HepG2 (cell line): Measurements from ENCODE around the gene RPS6KL1. TPM values are rescaled to one million over a fixed set of nuclear protein-coding genes. Genes with fewer than 3 reads are reported as not detected.

Experiments
- ATAC-seq: fragments of 200-7000 bp; cut with Tn5 transposase; 3 replicates; pipeline ENCODE4 v1.9.1; 2020; ENCODE audit warnings: mild to moderate bottlenecking, moderate library complexity
- BruUV-seq: library from RNA; stranded (reverse); fragments of 400-500 nt; replicated peaks from 2 replicates; lab custom pipeline; 2021; lab: Mats Ljungman, UMichigan
- CTCF ChIA-PET: fragments of 300-600 bp; formaldehyde crosslinking; extraction: SDS; loops from one replicate; lab custom pipeline; 2021; ENCODE audit warnings: low total read pairs, inconsistent platforms, low intra/inter-chr PET ratio; lab: Yijun Ruan, JAX
- POLR2A ChIA-PET: fragments of 350-600 bp; sonication (Branson Sonifier 250); formaldehyde crosslinking; loops from one replicate; lab custom pipeline; 2020; ENCODE audit warnings: antibody characterized with exemption, inconsistent platforms; lab: Yijun Ruan, JAX
- DNase-seq: peaks from one replicate; pipeline ENCODE4 v3.0.0-alpha.2; 2015; ENCODE audit warnings: low spot score
- FAIRE-seq: peaks from 3 replicates; lab custom pipeline; 2011; peaks lifted over from hg19 to GRCh38; lab: Jason Lieb, UNC
- H2AFZ ChIP-seq: one replicate; pipeline ENCODE4 v1.6.1; 2011; ENCODE audit warnings: low read length, inconsistent platforms
- H3K27ac ChIP-seq: fragments of 300-600 bp; 3 replicates; pipeline ENCODE4 v1.8.0; 2011; ENCODE audit warnings: mixed run types, mild to moderate bottlenecking, mixed read lengths, low read length, inconsistent platforms; ENCODE audit not compliant: insufficient read depth; ENCODE audit errors: extremely low read length
- H3K27me3 ChIP-seq, 2 experiments: fragments of 200-600 bp in 1 of 2; 2 replicates in 1 of 2; 3 replicates in 1 of 2; pipeline versions ENCODE4 v1.6.0 to v1.8.0; 2011; ENCODE audit warnings: low read length in 2 of 2, mild to moderate bottlenecking in 2 of 2, moderate library complexity in 2 of 2, inconsistent platforms in 1 of 2; ENCODE audit not compliant: insufficient read depth in 2 of 2, control insufficient read depth in 1 of 2
- H3K36me3 ChIP-seq, 2 experiments: fragments of 200-600 bp in 1 of 2; replicated peaks in 1 of 2; 2 replicates in 1 of 2; 3 replicates in 1 of 2; pipeline versions ENCODE4 v1.5.1 to v1.8.0; 2011; ENCODE audit warnings: low read length in 2 of 2, inconsistent platforms in 1 of 2; ENCODE audit not compliant: insufficient read depth in 2 of 2, control insufficient read depth in 1 of 2
- H3K4me1 ChIP-seq: 2 replicates; pipeline ENCODE4 v1.5.1; 2012; ENCODE audit warnings: low read length, inconsistent platforms; ENCODE audit not compliant: insufficient read depth
- H3K4me2 ChIP-seq: 2 replicates; pipeline ENCODE4 v1.6.0; 2011; ENCODE audit warnings: low read depth, low read length, inconsistent platforms
- H3K4me3 ChIP-seq, 3 experiments: fragments of 200-600 bp in 1 of 3; sonication (generic), shearing (Covaris generic) in 1 of 3; replicated peaks in 1 of 3; 2 replicates each; pipeline ENCODE4 v1.5.1; 2011 to 2016; ENCODE audit warnings: low read length in 3 of 3, inconsistent platforms in 2 of 3, low read depth in 2 of 3, mild to moderate bottlenecking in 2 of 3, control low read depth in 1 of 3, mixed read lengths in 1 of 3; ENCODE audit not compliant: insufficient read depth in 1 of 3
- H3K79me2 ChIP-seq: one replicate; pipeline ENCODE4 v1.6.1; 2011; ENCODE audit warnings: low read length, inconsistent platforms; ENCODE audit not compliant: insufficient read depth
- H3K9ac ChIP-seq: 2 replicates; pipeline ENCODE4 v1.6.0; 2011; ENCODE audit warnings: mild to moderate bottlenecking, low read depth, low read length, inconsistent platforms; ENCODE audit not compliant: insufficient read depth
- H3K9me3 ChIP-seq: 2 replicates; pipeline ENCODE4 v1.5.1; 2012; ENCODE audit warnings: mild to moderate bottlenecking, low read length
- H4K20me1 ChIP-seq: 2 replicates; pipeline ENCODE4 v1.6.0; 2011; ENCODE audit warnings: inconsistent platforms, mild to moderate bottlenecking, low read length, moderate library complexity; ENCODE audit not compliant: insufficient read depth
- NFE2L1 ChIP-seq: sonication (generic); formaldehyde crosslinking; IDR thresholded peaks from 2 replicates; pipeline ENCODE4 v1.4.0; 2020; ENCODE audit warnings: missing genetic modification reagents, mild to moderate bottlenecking, borderline replicate concordance
- ZBTB40 ChIP-seq, 2 experiments: fragments of 450-650 bp in 1 of 2; sonication (generic) in 1 of 2; formaldehyde crosslinking in 1 of 2; IDR thresholded peaks; 2 replicates each; pipeline versions ENCODE4 v1.6.1 to v1.8.0; 2016 to 2022; ENCODE audit warnings: antibody characterized with exemption in 1 of 2, mild to moderate bottlenecking in 1 of 2, missing genetic modification reagents in 1 of 2
- ZNF674 ChIP-seq: sonication (generic); formaldehyde crosslinking; IDR thresholded peaks from 2 replicates; pipeline ENCODE4 v1.5.0; 2020; ENCODE audit warnings: low read depth, mild to moderate bottlenecking, missing genetic modification reagents
- WGBS: methylation state at CpG from one replicate; pipeline ENCODE4 v1.1.6; 2017; ENCODE audit warnings: low lambda C conversion rate; 5-methylcytosine and 5-hydroxymethylcytosine counted together
- in situ Hi-C: cut with HindIII; loops from 2 replicates; pipeline ENCODE4 v1.10.0; 2017; ENCODE audit warnings: low pct_unique_long_range_greater_than_20kb; ENCODE audit not compliant: extremely low pct_ligation_motif_present
- intact Hi-C: fragments of 100-400 bp; cut with micrococcal nuclease; formaldehyde crosslinking; loops from one replicate; pipeline ENCODE4 v1.10.0; 2022; ENCODE audit not compliant: unreplicated experiment
- polyA plus RNA-seq, 8 experiments: library from polyadenylated mRNA; depleted of rRNA in 3 of 8; stranded (reverse) in 7 of 8; unstranded in 1 of 8; fragments of >200 nt; fragmentation: Illumina TruSeq in 4 of 8; extraction: Trizol in 4 of 8; gene quantifications; 2 replicates each; pipeline versions ENCODE4 v1.2.1 to v1.2.3, GENCODE V29; 2011 to 2016; ENCODE audit warnings: low read depth in 4 of 8, missing spikeins in 1 of 8, mixed read lengths in 1 of 8; ENCODE audit not compliant: insufficient read depth in 1 of 8
- total RNA-seq, 5 experiments: library from RNA; depleted of rRNA; stranded (reverse); fragments of >200 nt; fragmentation: Illumina TruSeq; extraction: Trizol; gene quantifications; 2 replicates each; pipeline ENCODE4 v1.2.3, GENCODE V29; 2016; ENCODE audit warnings: low read depth in 1 of 5
- TF ChIP-seq, protein P1 (sequence below): IDR thresholded peaks from 2 replicates; pipeline ENCODE4 v1.6.1; 2016; ENCODE audit warnings: mild to moderate bottlenecking
- TF ChIP-seq, protein P2 (sequence below): sonication (generic); formaldehyde crosslinking; IDR thresholded peaks from 2 replicates; pipeline ENCODE4 v1.5.0; 2020; ENCODE audit warnings: mild to moderate bottlenecking, missing genetic modification reagents, borderline replicate concordance

The RPS6KL1 gene
- total and polyA plus RNA-seq, 2 of the 13 experiments (the other 11 are each of a cell fraction or from before 2014, with no cell fraction given): 6.5 to 11.5 TPM

DNA sequence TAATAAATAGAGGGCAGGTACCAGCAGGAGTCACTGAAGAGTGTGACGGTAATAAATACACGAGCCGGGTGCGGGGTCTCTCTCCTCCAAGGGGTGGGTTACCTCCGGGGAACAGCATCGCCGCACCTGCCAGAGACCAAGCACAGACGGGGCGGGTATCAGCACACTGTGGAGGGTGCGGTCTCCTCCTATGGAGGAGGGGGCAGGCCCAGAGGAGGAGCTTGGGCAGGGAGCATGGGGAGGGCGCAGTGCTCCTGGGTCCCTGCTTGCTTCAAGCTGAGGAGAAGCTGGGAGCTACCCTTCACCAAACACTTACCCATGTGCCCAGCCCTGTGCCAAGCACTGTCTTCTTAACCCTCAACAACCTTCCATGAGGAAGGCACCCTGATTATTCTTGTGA is 19.5 kb upstream of the RPS6KL1 start:
- intact Hi-C loops (no loop called here), in situ Hi-C loops (no loop called here)
- WGBS: 96% methylated on average over 9 of the region's 11 CpGs
- DNase-seq: no peak
- no peak for ATAC-seq
- H3K27me3 ChIP-seq: no peaks in the 10 kb centered on the region
- H4K20me1 ChIP-seq: no peaks in the 10 kb centered on the region; the same call in 1 of the 2 replicates
- no peak overlapping the region for H3K9ac ChIP-seq
- no peaks in the 10 kb centered on the region for H3K79me2 ChIP-seq
- H3K27ac ChIP-seq: no peak overlapping the region
- H3K9me3 ChIP-seq: no peaks in the 10 kb centered on the region
- no peak overlapping the region for H2AFZ ChIP-seq
- H3K36me3 ChIP-seq: peaks cover 9 to 33% of the 10 kb centered on the region in 2 experiments
- H3K4me1 ChIP-seq: peaks cover 31% of the 10 kb centered on the region
- H3K4me2 ChIP-seq: no peak overlapping the region
- H3K4me3 ChIP-seq: no peak overlapping the region
- no TSS peak for BruUV-seq
- ChIA-PET CTCF (no interaction called here), POLR2A (no interaction called here)
- FAIRE-seq: no peak
- TF ChIP-seq, protein P1, sequence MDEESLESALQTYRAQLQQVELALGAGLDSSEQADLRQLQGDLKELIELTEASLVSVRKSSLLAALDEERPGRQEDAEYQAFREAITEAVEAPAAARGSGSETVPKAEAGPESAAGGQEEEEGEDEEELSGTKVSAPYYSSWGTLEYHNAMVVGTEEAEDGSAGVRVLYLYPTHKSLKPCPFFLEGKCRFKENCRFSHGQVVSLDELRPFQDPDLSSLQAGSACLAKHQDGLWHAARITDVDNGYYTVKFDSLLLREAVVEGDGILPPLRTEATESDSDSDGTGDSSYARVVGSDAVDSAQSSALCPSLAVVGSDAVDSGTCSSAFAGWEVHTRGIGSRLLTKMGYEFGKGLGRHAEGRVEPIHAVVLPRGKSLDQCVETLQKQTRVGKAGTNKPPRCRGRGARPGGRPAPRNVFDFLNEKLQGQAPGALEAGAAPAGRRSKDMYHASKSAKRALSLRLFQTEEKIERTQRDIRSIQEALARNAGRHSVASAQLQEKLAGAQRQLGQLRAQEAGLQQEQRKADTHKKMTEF (CRISPR knock-in tag): no peak
- TF ChIP-seq ZBTB40 (IDR thresholded peaks at IDR 0.05): no peak
- no peak for TF ChIP-seq ZBTB40 (CRISPR knock-in tag; IDR thresholded peaks at IDR 0.05)
- TF ChIP-seq NFE2L1 (CRISPR knock-in tag): no peak
- TF ChIP-seq, protein P2, sequence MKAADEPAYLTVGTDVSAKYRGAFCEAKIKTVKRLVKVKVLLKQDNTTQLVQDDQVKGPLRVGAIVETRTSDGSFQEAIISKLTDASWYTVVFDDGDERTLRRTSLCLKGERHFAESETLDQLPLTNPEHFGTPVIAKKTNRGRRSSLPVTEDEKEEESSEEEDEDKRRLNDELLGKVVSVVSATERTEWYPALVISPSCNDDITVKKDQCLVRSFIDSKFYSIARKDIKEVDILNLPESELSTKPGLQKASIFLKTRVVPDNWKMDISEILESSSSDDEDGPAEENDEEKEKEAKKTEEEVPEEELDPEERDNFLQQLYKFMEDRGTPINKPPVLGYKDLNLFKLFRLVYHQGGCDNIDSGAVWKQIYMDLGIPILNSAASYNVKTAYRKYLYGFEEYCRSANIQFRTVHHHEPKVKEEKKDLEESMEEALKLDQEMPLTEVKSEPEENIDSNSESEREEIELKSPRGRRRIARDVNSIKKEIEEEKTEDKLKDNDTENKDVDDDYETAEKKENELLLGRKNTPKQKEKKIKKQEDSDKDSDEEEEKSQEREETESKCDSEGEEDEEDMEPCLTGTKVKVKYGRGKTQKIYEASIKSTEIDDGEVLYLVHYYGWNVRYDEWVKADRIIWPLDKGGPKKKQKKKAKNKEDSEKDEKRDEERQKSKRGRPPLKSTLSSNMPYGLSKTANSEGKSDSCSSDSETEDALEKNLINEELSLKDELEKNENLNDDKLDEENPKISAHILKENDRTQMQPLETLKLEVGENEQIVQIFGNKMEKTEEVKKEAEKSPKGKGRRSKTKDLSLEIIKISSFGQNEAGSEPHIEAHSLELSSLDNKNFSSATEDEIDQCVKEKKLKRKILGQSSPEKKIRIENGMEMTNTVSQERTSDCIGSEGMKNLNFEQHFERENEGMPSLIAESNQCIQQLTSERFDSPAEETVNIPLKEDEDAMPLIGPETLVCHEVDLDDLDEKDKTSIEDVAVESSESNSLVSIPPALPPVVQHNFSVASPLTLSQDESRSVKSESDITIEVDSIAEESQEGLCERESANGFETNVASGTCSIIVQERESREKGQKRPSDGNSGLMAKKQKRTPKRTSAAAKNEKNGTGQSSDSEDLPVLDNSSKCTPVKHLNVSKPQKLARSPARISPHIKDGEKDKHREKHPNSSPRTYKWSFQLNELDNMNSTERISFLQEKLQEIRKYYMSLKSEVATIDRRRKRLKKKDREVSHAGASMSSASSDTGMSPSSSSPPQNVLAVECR (CRISPR knock-in tag): no peak
- no peak for TF ChIP-seq ZNF674 (CRISPR knock-in tag)
